Colon (tissue), 2 donors: ENCODE measurements around the gene SETD1A.

ENCODE experiments used
- FAIRE-seq: peaks from 2 replicates; lab custom pipeline; 2012; peaks lifted over from hg19 to GRCh38; lab: Jason Lieb, UNC
- donor health status: control.
- donor health status: control.

Gene SETD1A

DNA sequence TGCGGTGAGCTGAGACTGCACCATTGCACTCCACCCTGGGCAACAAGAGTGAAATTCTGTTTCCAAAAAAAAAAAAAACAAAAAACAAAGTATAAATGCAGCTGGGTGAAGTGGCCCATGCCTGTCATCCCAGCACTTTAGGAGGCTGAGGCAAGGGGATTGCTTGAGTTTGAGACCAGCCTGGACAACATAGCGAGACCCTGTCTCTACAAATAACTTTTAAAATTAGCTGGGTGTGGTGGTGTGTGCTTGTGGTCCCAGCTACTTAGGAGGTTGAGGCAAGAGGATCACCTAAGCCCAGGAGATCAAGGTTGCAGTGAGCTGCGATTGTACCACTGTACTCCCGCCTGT, 65.7 kb downstream of the SETD1A start:
- FAIRE-seq, result no peak

DNA sequence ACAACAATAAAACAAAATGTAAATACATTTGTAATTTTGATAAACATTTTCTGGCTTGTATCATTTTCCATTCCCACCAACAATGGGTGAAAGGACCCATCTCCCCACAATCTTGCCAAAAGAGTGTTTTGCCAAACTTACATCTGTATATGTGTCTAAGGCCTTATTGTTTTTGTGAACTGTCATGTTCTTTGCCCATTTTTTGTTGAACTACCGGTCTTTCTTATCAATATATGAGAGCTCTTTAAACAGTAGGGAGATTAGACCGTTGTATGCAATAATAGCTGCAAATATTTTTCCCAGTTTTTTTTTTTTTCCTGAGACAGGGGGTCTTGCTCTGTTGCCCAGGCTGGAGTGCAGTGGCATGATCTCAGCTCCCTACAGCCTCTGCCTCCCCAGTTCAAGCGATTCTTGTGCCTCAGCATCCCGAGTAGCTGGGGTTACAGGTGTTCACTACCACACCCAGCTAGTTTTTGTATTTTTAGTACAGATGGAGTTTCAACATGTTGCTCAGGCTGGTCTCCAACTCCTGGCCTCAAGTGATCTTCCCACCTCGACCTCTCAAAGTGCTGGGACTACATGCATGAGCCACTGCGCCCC, 66.2 kb downstream of the SETD1A start:
- no peak for FAIRE-seq

DNA sequence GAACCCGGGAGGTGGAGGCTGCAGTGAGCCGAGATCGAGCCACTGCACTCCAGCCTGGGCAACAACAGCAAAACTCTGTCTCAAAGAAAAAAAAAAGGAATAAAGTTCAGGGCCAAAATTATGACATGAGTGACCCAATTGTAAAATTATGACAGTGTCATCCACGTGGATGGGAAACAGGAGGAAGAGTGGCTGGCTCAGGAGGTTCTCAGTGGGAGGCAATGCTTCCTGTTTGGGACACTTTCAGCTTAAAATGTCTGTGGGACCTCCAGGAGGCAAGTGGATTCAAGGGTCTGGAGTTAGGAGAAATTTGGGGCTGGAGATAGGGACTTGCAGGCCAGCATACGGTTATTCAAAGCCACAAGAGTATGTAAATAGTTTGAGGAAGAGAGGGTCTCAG, 67.8 kb downstream of the SETD1A start:
- FAIRE-seq, result no peak

DNA sequence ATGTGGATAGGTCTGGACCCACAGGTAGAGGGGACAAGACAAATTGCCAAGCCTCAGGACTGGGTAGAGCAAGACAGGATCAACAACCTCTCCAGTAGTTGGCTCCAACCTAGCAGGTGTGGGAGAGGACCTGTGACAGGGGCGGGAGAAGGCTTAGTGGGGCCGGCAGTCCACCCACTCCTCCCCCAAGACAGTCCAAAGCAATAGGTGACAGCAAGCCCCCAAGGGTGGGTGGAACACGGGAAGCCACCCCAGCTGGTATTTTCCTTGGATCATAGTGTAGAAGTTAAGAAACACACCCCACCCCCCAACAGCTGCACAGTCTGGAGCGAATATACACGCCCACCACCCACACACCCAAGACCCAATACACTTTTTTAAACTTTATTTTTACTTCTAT, 71.7 kb downstream of the SETD1A start:
- no peak for FAIRE-seq

DNA sequence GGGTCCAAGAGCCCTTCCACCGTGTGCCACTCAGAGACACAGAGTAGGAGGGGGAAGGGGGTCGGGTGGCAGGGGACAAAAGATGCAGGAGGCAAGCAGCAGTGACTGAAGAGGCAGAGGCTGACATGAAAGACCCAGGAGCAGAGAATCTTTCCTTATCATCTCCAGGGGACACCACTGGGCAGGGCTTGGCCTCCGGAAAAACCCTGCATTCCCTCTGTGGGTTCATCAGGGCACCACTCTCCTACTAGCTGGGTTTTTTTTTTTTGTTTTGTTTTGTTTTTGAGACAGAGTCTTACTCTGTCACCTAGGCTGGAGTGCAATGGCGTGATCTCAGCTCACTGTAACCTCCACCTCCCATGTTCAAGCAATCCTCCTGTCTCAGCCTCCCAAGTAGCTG, 73.7 kb downstream of the SETD1A start:
- FAIRE-seq, result no peak

DNA sequence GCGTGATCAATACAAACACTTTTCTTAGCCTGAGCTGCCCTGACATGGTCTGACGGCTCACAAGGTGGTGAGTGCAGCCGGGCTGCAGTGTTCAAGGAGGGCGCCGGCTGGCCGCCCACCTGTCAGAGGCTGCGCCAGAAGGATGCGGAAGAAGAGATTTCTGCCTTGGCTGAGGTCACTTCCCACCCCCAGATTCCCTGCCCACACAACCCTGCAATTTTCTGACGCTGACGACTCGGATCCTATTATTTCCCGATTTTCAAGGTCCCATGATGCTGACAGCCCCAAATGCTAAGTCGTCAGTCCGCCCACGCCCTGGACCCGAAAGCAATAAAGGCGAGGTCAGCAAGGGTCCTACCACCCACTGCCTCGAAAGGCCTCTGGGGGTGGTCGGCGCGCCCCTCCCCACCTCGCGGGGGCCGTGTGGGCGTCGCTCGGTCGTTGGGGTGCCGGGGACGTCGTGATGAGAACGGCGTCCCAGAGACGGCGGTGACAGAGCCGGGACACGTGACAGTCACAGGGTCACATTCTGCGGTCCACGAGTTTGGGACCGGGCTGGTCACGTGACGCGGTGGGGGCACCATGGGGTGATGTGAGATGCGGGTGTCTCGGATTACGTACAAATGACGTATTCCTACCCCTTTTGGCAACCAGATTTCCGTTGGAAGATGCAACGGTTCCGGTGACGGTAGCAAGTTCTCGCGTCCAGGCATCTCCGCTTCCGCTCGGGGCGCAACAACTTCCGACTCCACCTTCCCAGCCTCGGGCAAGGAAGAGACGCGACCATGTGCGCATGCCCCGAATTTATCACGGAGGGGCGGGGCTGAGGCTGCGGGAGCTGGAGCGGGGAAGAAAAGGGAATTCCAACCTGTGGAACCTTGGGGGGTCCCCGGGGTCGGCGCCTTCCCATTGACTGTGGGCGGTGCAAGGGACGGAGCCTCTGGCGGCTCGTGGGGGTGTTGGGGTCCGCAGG, 75.5 kb downstream of the SETD1A start, which contains the start of gene STX4:
STX4 (plus strand) TSS at position 823 of the 973 bp plus-strand sequence. CDS start 248 bp downstream, outside the sequence.
- FAIRE-seq, result no peak

DNA sequence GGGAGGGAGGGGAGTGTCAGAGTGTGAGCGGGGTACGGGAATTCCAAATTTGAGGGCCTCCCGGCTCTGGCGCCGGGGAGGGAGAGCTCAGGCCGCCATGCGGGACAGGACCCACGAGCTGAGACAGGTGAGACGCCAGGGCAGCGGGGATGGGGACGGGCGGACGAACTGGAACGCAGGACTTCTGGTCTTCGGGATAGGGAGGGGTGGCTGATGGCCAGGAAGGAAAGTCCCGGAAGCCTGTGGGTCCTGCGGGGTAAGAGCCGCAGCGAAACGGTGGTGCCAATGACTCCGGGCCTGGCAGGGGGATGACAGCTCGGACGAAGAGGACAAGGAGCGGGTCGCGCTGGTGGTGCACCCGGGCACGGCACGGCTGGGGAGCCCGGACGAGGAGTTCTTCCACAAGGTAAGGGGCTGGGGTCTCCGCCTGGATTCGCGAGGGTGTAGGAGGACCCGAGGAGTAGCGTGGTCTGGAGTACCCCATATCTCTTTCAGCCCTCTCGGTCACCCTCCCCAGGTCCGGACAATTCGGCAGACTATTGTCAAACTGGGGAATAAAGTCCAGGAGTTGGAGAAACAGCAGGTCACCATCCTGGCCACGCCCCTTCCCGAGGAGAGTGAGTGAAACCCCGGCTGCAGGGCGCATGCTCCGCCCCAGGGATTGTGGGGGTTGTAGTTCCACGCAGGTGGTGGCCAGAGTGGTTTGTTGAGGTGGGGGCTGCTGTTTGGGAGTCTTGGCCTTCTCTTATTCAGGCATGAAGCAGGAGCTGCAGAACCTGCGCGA, 76.3 kb downstream of the SETD1A start:
- no peak for FAIRE-seq
